A673 (cell line): Measurements from ENCODE around the gene FRRS1L. TPM values are rescaled to one million over a fixed set of nuclear protein-coding genes. Genes with fewer than 3 reads are reported as not detected.

Source experiments
- BruUV-seq: library from RNA; stranded (reverse); fragments of 400-500 nt; replicated peaks from 2 replicates; lab custom pipeline; 2021; lab: Mats Ljungman, UMichigan
- CTCF ChIA-PET: fragments of 300-600 bp; sonication (Branson Sonifier 250); formaldehyde crosslinking; loops from one replicate; lab custom pipeline; 2022; ENCODE audit warnings: antibody characterized with exemption; lab: Charles Lee
- POLR2A ChIA-PET: fragments of 300-600 bp; sonication (Branson Sonifier 250); formaldehyde crosslinking; loops from one replicate; lab custom pipeline; 2022; ENCODE audit warnings: antibody characterized with exemption; ENCODE audit not compliant: low non-redundant PET; lab: Charles Lee
- DNase-seq: peaks from one replicate; pipeline ENCODE4 v3.0.0-alpha.2; 2015; ENCODE audit warnings: low spot score
- H3K27ac ChIP-seq: fragments of 200-600 bp; sonication (generic); 2 replicates; pipeline ENCODE4 v1.5.1; 2016; ENCODE audit warnings: mixed run types, low read depth, mild to moderate bottlenecking, mixed read lengths, antibody characterized with exemption, low read length; ENCODE audit not compliant: poor library complexity, severe bottlenecking
- H3K27me3 ChIP-seq: fragments of 200-600 bp; sonication (generic); replicated peaks from 2 replicates; pipeline ENCODE4 v1.6.1; 2017; ENCODE audit warnings: mixed run types, low read depth, mild to moderate bottlenecking, mixed read lengths, antibody characterized with exemption, low read length; ENCODE audit not compliant: insufficient read depth, poor library complexity
- H3K36me3 ChIP-seq: fragments of 200-600 bp; sonication (generic); 2 replicates; pipeline ENCODE4 v1.6.1; 2016; ENCODE audit warnings: mixed run types, mild to moderate bottlenecking, mixed read lengths, antibody characterized with exemption, low read length; ENCODE audit not compliant: insufficient read depth, poor library complexity, severe bottlenecking
- H3K4me1 ChIP-seq: fragments of 200-600 bp; sonication (generic); 2 replicates; pipeline ENCODE4 v1.6.1; 2017; ENCODE audit warnings: mixed run types, mild to moderate bottlenecking, mixed read lengths, antibody characterized with exemption, low read length; ENCODE audit not compliant: insufficient read depth, poor library complexity, severe bottlenecking
- H3K4me3 ChIP-seq: fragments of 200-600 bp; sonication (generic); 2 replicates; pipeline ENCODE4 v1.5.1; 2016; ENCODE audit warnings: low read depth, mixed run types, mild to moderate bottlenecking, mixed read lengths, low read length; ENCODE audit not compliant: poor library complexity, severe bottlenecking
- H3K9me3 ChIP-seq: fragments of 200-600 bp; sonication (generic); 2 replicates; pipeline ENCODE4 v1.6.1; 2016; ENCODE audit warnings: mixed run types, low read depth, mild to moderate bottlenecking, mixed read lengths, antibody characterized with exemption, low read length; ENCODE audit not compliant: poor library complexity, severe bottlenecking
- EZH2 ChIP-seq: fragments of 200-600 bp; sonication (generic); IDR thresholded peaks from 2 replicates; pipeline ENCODE4 v1.6.1; 2017; ENCODE audit warnings: borderline replicate concordance, low read depth, mild to moderate bottlenecking, mixed read lengths, antibody characterized with exemption, low read length; ENCODE audit not compliant: poor library complexity, severe bottlenecking
- intact Hi-C: fragments of 100-400 bp; cut with micrococcal nuclease; formaldehyde crosslinking; loops from one replicate; pipeline ENCODE4 v1.10.0; 2022; ENCODE audit not compliant: unreplicated experiment
- total RNA-seq: library from RNA; stranded (reverse); gene quantifications from 2 replicates; pipeline ENCODE4 v1.2.3, GENCODE V29; 2021
- TF ChIP-seq, protein P1 (sequence below): fragments of 300-800, 200-600 bp; sonication (generic); conservative IDR thresholded peaks from 2 replicates; pipeline ENCODE4 v1.5.1; 2017; ENCODE audit warnings: low read depth, mild to moderate bottlenecking, antibody characterized with exemption, low read length, moderate library complexity, mixed read lengths

Gene FRRS1L
- total RNA-seq, 1 experiment from 2014 or later, result 0.41 TPM

DNA sequence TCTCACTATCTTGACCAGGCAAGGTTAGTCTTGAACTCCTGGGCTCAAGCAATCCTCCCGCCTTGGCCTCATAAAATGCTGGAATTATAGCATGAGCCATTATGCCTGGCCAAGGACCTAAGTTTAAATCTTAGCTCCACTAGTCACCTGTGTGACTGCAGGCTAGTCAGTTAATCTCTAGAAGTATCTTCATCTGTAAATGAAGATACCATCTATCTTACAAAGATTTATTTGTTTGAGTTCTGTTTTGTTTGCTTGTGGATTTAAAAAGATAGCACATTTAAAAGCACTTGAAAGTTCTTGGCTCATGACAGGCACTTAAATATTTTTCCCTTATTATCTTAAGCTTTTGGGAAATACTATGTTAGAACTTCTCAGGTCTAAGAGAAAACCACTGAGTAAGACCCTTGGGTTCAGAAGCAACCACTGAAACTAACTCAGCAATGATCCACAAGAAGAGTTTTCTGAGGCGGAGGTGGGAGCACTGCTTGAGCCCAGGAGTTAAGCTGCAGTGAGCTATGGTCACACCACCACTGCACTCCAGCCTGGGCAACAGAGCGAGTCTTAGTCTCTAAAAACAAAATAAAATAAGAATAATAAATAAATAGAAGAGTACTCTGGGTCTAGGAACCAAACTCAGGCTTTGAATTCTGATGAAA is 66.4 kb downstream of the FRRS1L start:
- POLR2A ChIA-PET, result no interaction called here
- no peak overlapping the region for H3K27ac ChIP-seq
- TF ChIP-seq EZH2, result no peak
- TF ChIP-seq, protein P1, sequence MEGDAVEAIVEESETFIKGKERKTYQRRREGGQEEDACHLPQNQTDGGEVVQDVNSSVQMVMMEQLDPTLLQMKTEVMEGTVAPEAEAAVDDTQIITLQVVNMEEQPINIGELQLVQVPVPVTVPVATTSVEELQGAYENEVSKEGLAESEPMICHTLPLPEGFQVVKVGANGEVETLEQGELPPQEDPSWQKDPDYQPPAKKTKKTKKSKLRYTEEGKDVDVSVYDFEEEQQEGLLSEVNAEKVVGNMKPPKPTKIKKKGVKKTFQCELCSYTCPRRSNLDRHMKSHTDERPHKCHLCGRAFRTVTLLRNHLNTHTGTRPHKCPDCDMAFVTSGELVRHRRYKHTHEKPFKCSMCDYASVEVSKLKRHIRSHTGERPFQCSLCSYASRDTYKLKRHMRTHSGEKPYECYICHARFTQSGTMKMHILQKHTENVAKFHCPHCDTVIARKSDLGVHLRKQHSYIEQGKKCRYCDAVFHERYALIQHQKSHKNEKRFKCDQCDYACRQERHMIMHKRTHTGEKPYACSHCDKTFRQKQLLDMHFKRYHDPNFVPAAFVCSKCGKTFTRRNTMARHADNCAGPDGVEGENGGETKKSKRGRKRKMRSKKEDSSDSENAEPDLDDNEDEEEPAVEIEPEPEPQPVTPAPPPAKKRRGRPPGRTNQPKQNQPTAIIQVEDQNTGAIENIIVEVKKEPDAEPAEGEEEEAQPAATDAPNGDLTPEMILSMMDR, result no peak
- intact Hi-C loops, result no loop called here
- no TSS peak for BruUV-seq
- H3K36me3 ChIP-seq, result peaks cover 25% of the 10 kb centered on the region
- CTCF ChIA-PET, result no interaction called here
- no peak overlapping the region for H3K4me3 ChIP-seq
- H3K27me3 ChIP-seq, result no peaks in the 10 kb centered on the region
- DNase-seq, result no peak
- H3K9me3 ChIP-seq, result peaks cover 3% of the 10 kb centered on the region
- peaks cover 21% of the 10 kb centered on the region for H3K4me1 ChIP-seq

DNA sequence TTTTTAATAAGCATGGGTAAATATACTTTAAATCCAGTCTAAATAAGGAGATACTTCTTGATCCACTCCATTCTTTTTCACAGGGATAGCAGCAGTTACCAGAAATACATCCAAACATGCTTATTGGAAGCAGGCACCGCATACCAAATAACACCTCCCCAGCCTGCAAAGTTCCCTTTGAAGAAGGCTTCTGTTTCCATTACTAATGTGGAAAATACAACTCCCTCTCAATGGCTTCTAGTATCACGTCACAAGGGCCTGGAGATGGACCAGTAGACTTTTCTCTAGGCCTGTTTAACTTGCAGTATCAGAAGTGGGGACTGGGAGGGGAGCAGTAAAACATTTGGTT is 68.1 kb downstream of the FRRS1L start:
- H3K27me3 ChIP-seq, result no peaks in the 10 kb centered on the region
- BruUV-seq, result no TSS peak
- ChIA-PET CTCF (no interaction called here), POLR2A (no interaction called here)
- H3K9me3 ChIP-seq, result peaks cover 3% of the 10 kb centered on the region
- DNase-seq, result no peak
- H3K36me3 ChIP-seq, result peaks cover 17% of the 10 kb centered on the region
- peak overlapping the region; percentile 74 for H3K27ac ChIP-seq
- peaks cover 21% of the 10 kb centered on the region for H3K4me1 ChIP-seq
- no peak for TF ChIP-seq EZH2
- TF ChIP-seq, protein P1, result no peak
- no peak overlapping the region for H3K4me3 ChIP-seq
- intact Hi-C loops, result no loop called here

DNA sequence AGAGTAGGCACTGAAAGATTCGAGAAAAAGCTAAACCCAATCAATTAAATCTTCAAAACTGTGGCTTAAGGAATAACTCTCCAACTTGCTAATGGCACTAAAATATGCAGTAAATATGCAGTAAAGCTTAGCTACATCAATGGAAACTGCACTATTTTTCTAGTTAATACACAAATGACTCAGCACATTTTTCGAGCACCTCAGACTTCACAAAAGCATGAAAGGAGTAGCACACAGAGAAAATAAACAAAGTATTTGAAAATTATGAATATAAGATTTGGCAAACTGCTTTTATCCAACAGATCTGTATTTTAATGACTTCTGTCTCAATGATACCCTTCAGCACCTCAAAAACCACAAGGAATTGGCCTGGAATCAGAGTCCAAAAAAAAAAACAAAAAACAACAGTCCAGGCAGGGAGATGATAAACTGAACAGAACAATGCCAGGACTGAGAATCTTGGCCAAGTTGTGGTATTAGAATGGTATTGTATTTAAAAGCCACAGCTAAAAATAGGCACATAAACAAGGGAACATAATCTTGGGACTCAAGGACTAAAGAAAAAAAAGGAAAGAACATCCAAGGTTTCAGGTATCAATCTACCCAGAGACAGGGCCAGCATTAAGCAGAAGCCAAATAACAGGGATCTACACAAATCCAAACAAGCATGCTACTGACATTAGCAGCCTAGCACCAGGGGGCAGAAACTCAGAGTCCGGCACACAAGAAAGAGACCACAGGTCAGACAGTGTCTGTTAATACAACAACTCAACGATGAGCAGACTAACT is 68.7 kb downstream of the FRRS1L start:
- POLR2A ChIA-PET, result no interaction called here

More for the DNA sequence above, 68.7 kb downstream of the FRRS1L start:
- no peak overlapping the region for H3K4me3 ChIP-seq
- peaks cover 21% of the 10 kb centered on the region for H3K4me1 ChIP-seq
- BruUV-seq, result no TSS peak
- CTCF ChIA-PET, result interaction anchor here (0.5 kb wide), 1 partner anchor 9 kb away, joined by 5 read pairs; no protein-coding TSS in a partner anchor
- peak overlapping the region; percentile 74 for H3K27ac ChIP-seq
- TF ChIP-seq, protein P1, result peak; percentile 31; the same call in 1 of the 2 replicates
- no peak for TF ChIP-seq EZH2
- DNase-seq, result no peak
- H3K9me3 ChIP-seq, result peaks cover 3% of the 10 kb centered on the region
- peaks cover 14% of the 10 kb centered on the region for H3K36me3 ChIP-seq
- intact Hi-C loops, result no loop called here
- no peaks in the 10 kb centered on the region for H3K27me3 ChIP-seq
